Sigmoid colon (tissue), 7 donors: ENCODE measurements around the gene ST6GALNAC3. TPM values are rescaled to one million over a fixed set of nuclear protein-coding genes. Genes with fewer than 3 reads are reported as not detected.

Experiments
- DNase-seq: peaks from one replicate; pipeline ENCODE4 v3.0.0-alpha.2; 2019
- H3K27ac ChIP-seq, 4 donors: fragments of 200-600 bp; sonication (generic); one replicate each; pipeline ENCODE4 v1.5.1; 2016 to 2019; ENCODE audit warnings: mild to moderate bottlenecking in 1 of 4
- H3K27me3 ChIP-seq, 3 donors: fragments of 200-600 bp; sonication (generic); one replicate each; pipeline ENCODE4 v1.5.1; 2019; ENCODE audit warnings: mild to moderate bottlenecking in 1 of 3
- H3K36me3 ChIP-seq, 4 donors: fragments of 200-600 bp; sonication (generic); one replicate each; pipeline ENCODE4 v1.5.1; 2016 to 2019
- H3K4me1 ChIP-seq, 4 donors: fragments of 200-600 bp; sonication (generic); one replicate each; pipeline ENCODE4 v1.5.1; 2017 to 2019
- H3K4me3 ChIP-seq, 4 donors: fragments of 200-600 bp; sonication (generic); one replicate each; pipeline ENCODE4 v1.5.1; 2017 to 2019; ENCODE audit warnings: mild to moderate bottlenecking in 2 of 4, moderate library complexity in 1 of 4
- H3K9me3 ChIP-seq, 4 donors: fragments of 200-600 bp in 3 of 4; sonication (generic) in 3 of 4; one replicate each; pipeline versions ENCODE4 v1.5.1 to v1.6.1; 2013 to 2019
- EP300 ChIP-seq, 4 donors: sonication (generic); formaldehyde crosslinking; IDR thresholded peaks; one replicate each; pipeline ENCODE4 v1.6.1; 2017; ENCODE audit warnings: antibody characterized with exemption in 4 of 4
- POLR2A ChIP-seq, 2 donors: fragments of 450-650 bp; IDR thresholded peaks; one replicate each; pipeline ENCODE4 v1.6.1; 2016; ENCODE audit warnings: antibody characterized with exemption in 2 of 2, mild to moderate bottlenecking in 2 of 2, moderate library complexity in 2 of 2
- POLR2AphosphoS5 ChIP-seq, 4 donors: sonication (generic); formaldehyde crosslinking; IDR thresholded peaks; one replicate each; pipeline ENCODE4 v1.6.1; 2017; ENCODE audit warnings: antibody characterized with exemption in 4 of 4
- WGBS, 2 donors: extraction: QIAGEN DNeasy Blood & Tissue Kit; methylation state at CpG; one replicate each; pipeline ENCODE4 v1.1.7; 2013; 5-methylcytosine and 5-hydroxymethylcytosine counted together
- intact Hi-C: fragments of 100-400 bp; cut with DNase I; formaldehyde crosslinking; loops from one replicate; pipeline ENCODE4 v1.15.1; 2023
- polyA plus RNA-seq, 3 donors: library from polyadenylated mRNA; stranded (reverse); fragments of 200-250 nt; gene quantifications; one replicate each; pipeline ENCODE4 v1.2.3, GENCODE V29; 2013
- total RNA-seq, 4 donors: library from RNA; depleted of rRNA; stranded (reverse); fragments of >200 nt; gene quantifications; one replicate each; pipeline ENCODE4 v1.1.0, GENCODE V29; 2016
- TF ChIP-seq, protein P1 (sequence below), 4 experiments: fragments of 450-650 bp in 3 of 4; fragments of 200-600 bp in 1 of 4; IDR thresholded peaks; one replicate each; pipeline ENCODE4 v1.5.1; 2016 to 2019; ENCODE audit warnings: antibody characterized with exemption in 4 of 4, mild to moderate bottlenecking in 3 of 4, moderate library complexity in 2 of 4
- donor health status: healthy with polysubstance abuse.
- donor health status: Bipolar disorder and iron deficiency.
- donor health status: healthy.

Gene ST6GALNAC3
- total and polyA plus RNA-seq, 7 donors = 1.6 to 7.5 (median 2.5) TPM

DNA sequence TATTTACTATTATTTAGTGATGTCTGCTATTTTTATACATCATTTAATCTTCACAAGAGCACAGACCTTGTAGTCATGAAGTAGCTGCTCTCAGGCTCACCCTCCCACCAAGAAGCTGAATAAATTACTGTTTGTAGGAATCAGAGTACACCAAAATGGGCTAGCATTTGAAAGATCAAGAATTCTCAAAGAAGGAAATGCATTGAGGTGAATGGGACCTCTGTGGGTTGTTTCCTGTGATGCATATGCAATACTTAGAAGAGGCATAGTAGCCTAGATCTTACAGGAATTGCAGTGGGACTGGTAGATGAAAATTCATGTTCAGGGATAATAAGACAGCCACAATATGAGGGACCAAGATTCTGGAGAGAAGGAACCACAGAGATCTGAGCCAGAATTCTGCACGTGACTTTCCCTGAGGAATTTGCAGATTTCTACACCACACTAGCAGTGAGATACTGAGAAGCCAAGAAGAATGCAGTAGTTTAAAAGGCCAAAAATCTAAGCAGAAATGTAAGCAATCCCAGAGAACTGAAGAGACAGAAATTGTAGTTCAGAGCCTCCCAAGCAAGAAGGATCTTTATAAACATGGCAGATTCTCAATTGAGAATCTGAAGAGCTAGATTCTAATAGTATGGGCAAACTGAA is 307.0 kb downstream of the ST6GALNAC3 start:
- Histone ChIP-seq H3K4me3 (no peak overlapping the region), H3K9me3 (peaks cover 0 to 2% (median 0%) of the 10 kb centered on the region in 4 donors), H3K36me3 (no peaks in the 10 kb centered on the region), H3K27ac (no peak overlapping the region), H3K27me3 (no peaks in the 10 kb centered on the region), H3K4me1 (peaks cover 0 to 7% (median 0%) of the 10 kb centered on the region in 4 donors)
- intact Hi-C loops = no loop called here
- DNase-seq = no peak
- 43 to 45% methylated on average over 1 of the region's 1 CpG for WGBS, 2 donors
- TF ChIP-seq, protein P1, sequence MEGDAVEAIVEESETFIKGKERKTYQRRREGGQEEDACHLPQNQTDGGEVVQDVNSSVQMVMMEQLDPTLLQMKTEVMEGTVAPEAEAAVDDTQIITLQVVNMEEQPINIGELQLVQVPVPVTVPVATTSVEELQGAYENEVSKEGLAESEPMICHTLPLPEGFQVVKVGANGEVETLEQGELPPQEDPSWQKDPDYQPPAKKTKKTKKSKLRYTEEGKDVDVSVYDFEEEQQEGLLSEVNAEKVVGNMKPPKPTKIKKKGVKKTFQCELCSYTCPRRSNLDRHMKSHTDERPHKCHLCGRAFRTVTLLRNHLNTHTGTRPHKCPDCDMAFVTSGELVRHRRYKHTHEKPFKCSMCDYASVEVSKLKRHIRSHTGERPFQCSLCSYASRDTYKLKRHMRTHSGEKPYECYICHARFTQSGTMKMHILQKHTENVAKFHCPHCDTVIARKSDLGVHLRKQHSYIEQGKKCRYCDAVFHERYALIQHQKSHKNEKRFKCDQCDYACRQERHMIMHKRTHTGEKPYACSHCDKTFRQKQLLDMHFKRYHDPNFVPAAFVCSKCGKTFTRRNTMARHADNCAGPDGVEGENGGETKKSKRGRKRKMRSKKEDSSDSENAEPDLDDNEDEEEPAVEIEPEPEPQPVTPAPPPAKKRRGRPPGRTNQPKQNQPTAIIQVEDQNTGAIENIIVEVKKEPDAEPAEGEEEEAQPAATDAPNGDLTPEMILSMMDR (IDR thresholded peaks at IDR 0.05) = no peak
- TF ChIP-seq POLR2AphosphoS5 (IDR thresholded peaks at IDR 0.05) = no peak
- TF ChIP-seq EP300 (IDR thresholded peaks at IDR 0.05) = no peak
- TF ChIP-seq POLR2A (IDR thresholded peaks at IDR 0.05) = no peak

DNA sequence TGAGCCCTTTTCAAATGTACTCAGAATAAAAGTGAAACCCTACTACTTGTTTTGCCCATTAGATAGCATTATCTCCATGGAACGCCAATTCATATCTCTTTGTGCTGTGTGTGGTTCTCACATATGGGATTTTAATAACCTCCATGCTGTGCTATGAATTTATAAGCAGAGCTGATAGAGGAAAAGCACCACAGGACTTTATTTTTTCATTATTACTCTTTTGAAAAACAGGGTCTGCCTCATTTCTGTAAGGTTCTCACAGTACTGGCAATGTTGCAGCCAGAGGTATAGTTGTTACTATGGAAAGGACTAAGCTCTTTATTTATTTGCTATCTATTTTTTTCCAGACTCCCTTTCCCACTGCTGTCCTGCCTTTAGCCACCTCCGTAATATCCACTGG is 313.7 kb downstream of the ST6GALNAC3 start:
- Histone ChIP-seq H3K4me1 (peaks cover 0 to 11% (median 2%) of the 10 kb centered on the region in 4 donors), H3K4me3 (no peak overlapping the region), H3K27ac (no peak overlapping the region), H3K27me3 (no peaks in the 10 kb centered on the region), H3K36me3 (no peaks in the 10 kb centered on the region), H3K9me3 (peaks cover 0 to 2% (median 0%) of the 10 kb centered on the region in 4 donors)
- no peak for TF ChIP-seq POLR2A (IDR thresholded peaks at IDR 0.05)
- DNase-seq = no peak
- intact Hi-C loops = no loop called here
- WGBS, 2 donors = 94 to 97% methylated on average over 2 of the region's 2 CpGs

DNA sequence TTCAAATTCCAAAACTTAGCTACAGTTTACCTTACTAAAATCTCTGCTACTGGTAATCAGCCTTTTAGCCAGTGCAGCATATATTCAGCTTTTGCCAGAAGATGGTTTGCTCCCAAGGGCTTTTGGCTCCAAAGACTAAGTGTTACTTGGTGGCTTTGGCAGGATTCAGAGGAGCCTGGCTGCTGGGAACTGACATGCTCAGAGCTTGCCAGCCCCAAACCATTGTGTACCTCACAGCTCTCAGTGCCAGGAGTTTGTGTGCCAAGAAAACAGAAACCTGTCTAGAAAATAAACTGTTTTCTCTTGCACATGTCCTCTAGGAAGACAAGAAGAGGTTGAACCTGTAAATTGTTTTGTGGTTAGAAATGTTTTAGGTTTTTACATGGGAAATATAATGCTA is 315.9 kb downstream of the ST6GALNAC3 start:
- no peaks in the 10 kb centered on the region for H3K36me3 ChIP-seq
- DNase-seq = no peak
- no peak overlapping the region for H3K27ac ChIP-seq
- TF ChIP-seq POLR2AphosphoS5 (IDR thresholded peaks at IDR 0.05) (no peak), POLR2A (IDR thresholded peaks at IDR 0.05) (no peak), EP300 (IDR thresholded peaks at IDR 0.05) (no peak)
- TF ChIP-seq, protein P1 (IDR thresholded peaks at IDR 0.05) = no peak
- H3K9me3 ChIP-seq = no peaks in the 10 kb centered on the region
- H3K4me1 ChIP-seq = peaks cover 0 to 8% (median 2%) of the 10 kb centered on the region in 4 donors
- no peaks in the 10 kb centered on the region for H3K27me3 ChIP-seq
- no peak overlapping the region for H3K4me3 ChIP-seq
- intact Hi-C loops = no loop called here

DNA sequence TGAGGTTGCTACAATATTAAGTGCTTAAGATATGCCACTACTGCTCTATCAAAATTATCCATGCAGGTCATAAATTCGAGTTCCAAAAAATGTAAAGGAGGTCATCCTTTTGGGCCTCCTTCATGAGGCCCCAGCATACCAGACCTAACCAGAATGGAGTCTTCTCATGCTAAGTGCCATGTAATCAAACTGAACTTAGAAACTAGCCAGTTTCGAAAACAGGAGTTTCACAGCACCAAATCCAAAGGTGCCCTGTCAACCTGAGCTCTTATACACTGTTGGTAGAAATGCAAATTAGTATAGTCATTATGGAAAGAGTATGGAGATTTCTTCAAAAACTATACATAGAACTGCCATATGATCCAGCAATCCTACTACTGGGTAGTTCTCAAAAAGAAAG is 320.5 kb downstream of the ST6GALNAC3 start:
- Histone ChIP-seq H3K4me3 (no peak overlapping the region), H3K27ac (no peak overlapping the region), H3K4me1 (peaks cover 0 to 5% (median 2%) of the 10 kb centered on the region in 4 donors), H3K27me3 (no peaks in the 10 kb centered on the region), H3K9me3 (no peaks in the 10 kb centered on the region), H3K36me3 (no peaks in the 10 kb centered on the region)
- WGBS, 2 donors = 82 to 91% methylated on average over 2 of the region's 2 CpGs
- intact Hi-C loops = no loop called here
- DNase-seq = no peak
- TF ChIP-seq, protein P1 (IDR thresholded peaks at IDR 0.05) = no peak
- TF ChIP-seq POLR2A (IDR thresholded peaks at IDR 0.05) (no peak), POLR2AphosphoS5 (IDR thresholded peaks at IDR 0.05) (no peak), EP300 (IDR thresholded peaks at IDR 0.05) (no peak)

DNA sequence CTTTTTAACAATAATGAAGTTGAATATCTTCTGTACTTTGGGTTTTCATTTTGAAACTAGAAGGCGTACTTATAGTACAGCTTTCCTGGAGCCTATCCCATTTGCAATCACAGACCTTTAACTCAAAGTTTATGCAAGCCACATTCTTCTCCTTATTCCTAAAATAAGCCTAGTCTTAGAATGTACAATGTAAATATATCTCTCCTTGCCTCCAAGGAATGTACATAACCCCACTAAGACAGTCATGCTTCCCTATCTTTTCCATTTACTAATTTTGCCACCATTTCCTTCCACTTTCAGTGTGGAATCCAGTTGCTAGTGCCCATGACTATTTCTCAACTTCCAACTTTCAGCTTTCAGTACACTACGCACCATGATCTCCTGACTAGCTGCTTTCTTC is 327.6 kb downstream of the ST6GALNAC3 start:
- Histone ChIP-seq H3K27me3 (no peaks in the 10 kb centered on the region), H3K4me1 (no peaks in the 10 kb centered on the region), H3K4me3 (no peak overlapping the region), H3K27ac (no peak overlapping the region), H3K9me3 (no peaks in the 10 kb centered on the region), H3K36me3 (no peaks in the 10 kb centered on the region)
- intact Hi-C loops = no loop called here
- TF ChIP-seq POLR2A (IDR thresholded peaks at IDR 0.05) (no peak), POLR2AphosphoS5 (IDR thresholded peaks at IDR 0.05) (no peak), EP300 (IDR thresholded peaks at IDR 0.05) (no peak)
- TF ChIP-seq, protein P1 (IDR thresholded peaks at IDR 0.05) = no peak
- 94% methylated on average over 2 of the region's 2 CpGs for WGBS, 2 donors
- no peak for DNase-seq
